HG02852 (cell line): ENCODE data around the gene BRIP1.
"Not testable (repeated sequence)": the region's sequence is repeated elsewhere in the genome, so short reads cannot be mapped to it uniquely, and the experiment has no call there.

Experiments
- ATAC-seq: cut with Tn5 transposase; IDR thresholded peaks from one replicate; pipeline ENCODE4 v1.9.1; 2021; ENCODE audit warnings: mild to moderate bottlenecking, moderate library complexity; ENCODE audit not compliant: unreplicated experiment

The BRIP1 gene

GRCh38 chr17:61806081-61806828, 57.1 kb downstream of the BRIP1 start:
- ATAC-seq = no peak

GRCh38 chr17:61805399-61805798, 57.9 kb downstream of the BRIP1 start:
- ATAC-seq = no peak

DNA sequence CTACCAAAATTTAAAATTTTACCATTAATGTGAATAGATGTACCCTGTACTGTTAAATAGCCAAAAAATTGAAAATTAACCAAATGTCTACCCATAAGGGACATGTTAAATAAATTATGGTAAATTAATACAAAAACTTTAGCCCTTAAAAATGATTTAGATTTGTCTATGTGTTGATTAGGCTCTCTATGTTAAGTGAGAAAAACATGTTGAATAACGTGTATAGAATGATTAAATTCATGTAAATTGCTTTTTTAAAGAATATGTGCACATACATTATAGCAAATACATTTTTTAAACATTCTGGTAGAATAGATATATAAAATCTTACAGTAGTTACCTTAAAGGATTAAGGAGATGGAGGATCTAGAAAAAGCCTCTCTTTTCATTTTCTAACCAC, 59.5 kb downstream of the BRIP1 start:
- ATAC-seq = no peak

DNA sequence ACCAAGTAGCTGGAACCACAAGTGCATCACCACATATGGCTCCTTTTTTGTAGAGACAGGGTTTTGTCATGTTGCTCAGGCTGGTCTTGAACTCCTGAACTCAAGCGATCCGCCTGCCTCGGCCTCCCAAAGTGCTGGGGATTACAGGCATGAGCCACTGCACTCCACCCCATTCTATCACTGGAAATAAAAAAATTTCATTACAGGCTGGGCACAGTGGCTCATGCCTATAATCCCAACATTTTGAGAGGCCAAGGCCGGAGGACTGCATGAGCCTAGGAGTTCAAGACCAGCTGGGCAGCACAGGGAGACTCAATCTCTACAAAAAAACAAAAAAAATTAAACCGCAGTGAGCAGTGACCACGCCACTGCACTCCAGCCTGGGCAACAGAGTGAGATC, 60.1 kb downstream of the BRIP1 start:
- ATAC-seq = no peak

DNA sequence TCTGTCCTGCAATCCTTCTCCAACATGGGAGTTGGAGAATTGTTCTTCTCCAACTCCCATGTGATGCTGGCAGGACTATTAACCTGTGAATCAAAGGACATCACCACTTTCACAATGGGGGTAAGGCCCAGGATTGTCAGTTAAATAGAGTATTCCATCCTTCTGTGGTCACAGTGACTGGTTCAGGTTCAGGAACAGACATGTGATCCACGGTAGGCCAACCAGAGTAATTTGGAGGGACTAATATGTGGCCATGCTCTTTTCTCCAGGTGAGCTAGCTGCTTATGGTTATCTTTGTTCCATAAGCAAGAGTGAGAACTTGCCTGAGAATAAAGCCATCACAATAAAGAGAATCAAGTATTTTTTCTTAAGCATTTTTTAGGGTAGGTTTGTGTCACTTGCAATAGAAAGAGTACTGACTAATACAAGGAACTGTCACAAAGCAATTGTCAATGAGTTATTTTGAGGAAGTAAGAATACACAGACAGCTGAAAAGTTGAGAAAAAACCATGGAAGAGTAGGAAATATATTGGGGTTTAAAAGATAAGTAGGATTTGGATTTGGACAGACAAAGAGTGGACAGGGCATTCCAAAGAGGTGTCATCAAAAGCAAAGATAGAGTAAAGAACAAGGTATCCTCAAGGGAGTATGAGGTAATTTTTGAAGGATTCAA, 63.4 kb downstream of the BRIP1 start:
- ATAC-seq = no peak

DNA sequence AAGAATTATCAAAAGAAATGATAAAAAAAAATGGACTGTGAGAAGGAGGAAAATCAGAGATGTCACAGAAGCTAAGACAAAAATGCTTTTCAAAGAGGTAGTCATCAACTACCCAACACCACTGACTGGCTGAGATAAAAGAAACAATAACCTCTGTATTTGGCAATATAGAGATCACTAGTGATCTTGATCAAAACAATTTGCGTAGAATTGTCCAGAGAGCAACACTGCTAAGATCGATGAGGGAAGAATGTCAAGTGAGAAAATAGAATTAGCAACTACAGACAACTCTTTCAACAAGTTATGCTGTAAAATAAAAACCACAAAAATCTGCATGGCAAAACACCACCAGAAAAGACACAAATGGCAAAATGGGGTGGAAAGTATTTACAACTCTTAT, 66.0 kb downstream of the BRIP1 start:
- no peak for ATAC-seq

DNA sequence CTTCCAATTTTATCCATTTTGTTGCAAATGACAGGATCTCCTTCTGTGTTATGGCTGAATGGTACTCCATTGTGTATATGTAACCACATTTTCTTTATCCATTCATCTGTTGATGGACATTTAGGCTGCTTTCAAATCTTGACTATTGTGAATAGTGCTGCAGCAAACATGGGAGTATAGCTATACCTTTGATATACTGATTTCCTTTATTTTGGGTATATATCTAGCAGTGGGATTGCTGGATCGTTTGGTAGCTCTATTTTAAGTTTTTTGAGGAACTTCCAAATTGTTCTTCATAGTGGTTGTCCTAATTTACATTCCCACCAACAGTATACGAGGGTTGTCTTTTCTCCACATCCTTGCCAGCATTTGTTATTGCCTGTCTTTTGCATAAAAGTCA, 67.8 kb downstream of the BRIP1 start:
- no peak for ATAC-seq

GRCh38 chr17:61794792-61795191, 68.5 kb downstream of the BRIP1 start:
- ATAC-seq = no peak

DNA sequence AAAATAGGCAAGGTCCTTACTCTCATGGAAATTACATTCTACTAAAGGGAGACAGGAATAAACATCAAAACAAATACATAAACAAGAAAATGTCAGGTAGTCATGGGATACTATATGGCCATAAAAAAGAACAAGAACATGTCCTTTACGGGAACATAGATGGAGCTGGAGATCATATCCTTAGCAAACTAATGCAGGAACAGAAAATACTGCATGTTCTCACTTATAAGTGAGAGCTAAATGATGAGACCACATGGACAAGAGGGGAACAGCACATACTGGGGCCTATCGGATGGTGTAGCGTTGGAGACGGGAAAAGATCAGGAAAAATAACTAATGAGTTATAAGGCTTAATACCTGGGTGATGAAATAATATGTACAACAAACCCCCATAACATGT, 69.1 kb downstream of the BRIP1 start:
- ATAC-seq = no peak

- ATAC-seq = no peak
Observed at GRCh38 chr17:61793565-61793964, 69.8 kb downstream of the BRIP1 start.

DNA sequence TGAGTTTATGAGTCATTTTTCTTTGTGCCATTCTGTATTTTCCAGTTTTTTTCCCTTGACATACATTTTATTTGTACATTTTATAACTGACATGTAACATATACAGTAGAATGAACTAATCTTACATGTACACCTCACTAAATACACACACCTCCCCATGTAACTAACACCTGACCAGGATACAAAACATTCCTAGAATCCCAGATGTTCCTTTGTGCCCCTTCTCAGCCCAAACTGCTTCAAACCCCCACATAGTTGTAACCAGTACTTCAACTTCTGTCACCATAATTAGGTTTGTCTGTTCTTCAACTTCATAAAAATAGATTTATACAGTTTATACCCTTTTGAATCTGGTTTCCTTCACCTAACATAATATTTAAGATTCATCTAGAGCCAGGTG, 73.5 kb downstream of the BRIP1 start:
- ATAC-seq = no peak

- no peak for ATAC-seq
Observed at GRCh38 chr17:61786088-61786487, 77.2 kb downstream of the BRIP1 start.

GRCh38 chr17:61784510-61784909, 78.8 kb downstream of the BRIP1 start:
- ATAC-seq = peak; percentile 44

DNA sequence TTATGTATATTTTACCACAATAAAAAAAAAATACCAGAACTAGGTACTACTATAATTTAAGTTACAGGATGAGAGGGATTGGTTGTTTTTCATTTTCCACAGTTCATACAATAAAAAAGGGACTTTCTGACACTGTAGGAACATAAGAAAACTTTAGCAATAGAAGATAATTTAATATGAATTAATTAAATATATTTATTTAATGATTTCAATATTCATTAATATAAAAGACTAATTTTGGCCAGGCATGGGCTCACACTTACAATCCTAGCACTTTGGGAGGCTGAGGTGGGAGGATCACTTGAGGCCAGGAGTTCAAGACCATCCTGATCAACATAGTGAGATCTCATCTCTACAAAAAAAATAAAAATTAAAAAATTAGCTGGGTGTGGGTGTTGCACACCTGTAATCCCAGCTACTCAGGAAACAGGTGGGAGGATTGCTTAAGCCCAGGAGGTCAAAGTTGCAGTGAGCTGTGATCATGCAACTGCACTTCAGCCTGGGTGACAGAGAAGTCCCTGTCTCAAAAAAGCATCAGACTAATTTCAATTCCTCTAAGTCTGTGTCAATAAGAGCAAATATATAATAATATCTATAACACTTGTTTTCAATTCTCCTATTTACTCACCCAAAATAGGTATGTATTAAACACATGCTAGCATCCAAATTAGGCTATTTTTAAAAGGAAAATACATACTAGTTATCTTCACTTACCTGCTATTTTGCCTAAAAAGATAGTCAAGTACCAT, 79.6 kb downstream of the BRIP1 start:
- ATAC-seq = peak; percentile 56

- ATAC-seq = no peak
Observed at GRCh38 chr17:61783120-61783519, 80.2 kb downstream of the BRIP1 start.

GRCh38 chr17:61782683-61783082, 80.6 kb downstream of the BRIP1 start:
- no peak for ATAC-seq

DNA sequence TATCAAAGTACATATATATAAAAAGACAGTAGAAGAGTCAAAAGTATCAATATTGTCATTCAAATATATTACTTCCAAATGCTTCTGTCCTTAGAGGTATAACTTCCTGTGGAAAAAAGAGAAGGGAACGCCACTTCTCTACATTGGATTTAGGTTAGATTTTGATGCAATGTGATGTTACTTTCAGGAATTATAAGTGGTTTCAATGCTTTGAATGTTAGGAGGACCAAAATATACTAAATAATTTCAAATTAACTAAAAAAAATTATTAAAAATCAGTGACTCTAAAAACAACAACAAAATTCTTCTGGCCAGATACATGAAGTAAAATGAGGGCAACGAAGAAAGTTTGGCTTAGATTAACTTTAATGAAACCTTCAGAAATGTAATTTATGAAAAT, 88.0 kb downstream of the BRIP1 start:
- no peak for ATAC-seq

- ATAC-seq = no peak
Observed at GRCh38 chr17:61774724-61775123, 88.6 kb downstream of the BRIP1 start.

- ATAC-seq = not testable (repeated sequence)
Observed at GRCh38 chr17:61774087-61774486, 89.2 kb downstream of the BRIP1 start.

GRCh38 chr17:61770752-61771533, 92.4 kb downstream of the BRIP1 start:
- ATAC-seq = no peak

- ATAC-seq = no peak
Observed at GRCh38 chr17:61770043-61770442, 93.3 kb downstream of the BRIP1 start.
